ENCODE measurements around the gene CWC27.
A peak's percentile ranks its signal among the peaks of the same experiment; 100 is the strongest.

Gene CWC27

DNA sequence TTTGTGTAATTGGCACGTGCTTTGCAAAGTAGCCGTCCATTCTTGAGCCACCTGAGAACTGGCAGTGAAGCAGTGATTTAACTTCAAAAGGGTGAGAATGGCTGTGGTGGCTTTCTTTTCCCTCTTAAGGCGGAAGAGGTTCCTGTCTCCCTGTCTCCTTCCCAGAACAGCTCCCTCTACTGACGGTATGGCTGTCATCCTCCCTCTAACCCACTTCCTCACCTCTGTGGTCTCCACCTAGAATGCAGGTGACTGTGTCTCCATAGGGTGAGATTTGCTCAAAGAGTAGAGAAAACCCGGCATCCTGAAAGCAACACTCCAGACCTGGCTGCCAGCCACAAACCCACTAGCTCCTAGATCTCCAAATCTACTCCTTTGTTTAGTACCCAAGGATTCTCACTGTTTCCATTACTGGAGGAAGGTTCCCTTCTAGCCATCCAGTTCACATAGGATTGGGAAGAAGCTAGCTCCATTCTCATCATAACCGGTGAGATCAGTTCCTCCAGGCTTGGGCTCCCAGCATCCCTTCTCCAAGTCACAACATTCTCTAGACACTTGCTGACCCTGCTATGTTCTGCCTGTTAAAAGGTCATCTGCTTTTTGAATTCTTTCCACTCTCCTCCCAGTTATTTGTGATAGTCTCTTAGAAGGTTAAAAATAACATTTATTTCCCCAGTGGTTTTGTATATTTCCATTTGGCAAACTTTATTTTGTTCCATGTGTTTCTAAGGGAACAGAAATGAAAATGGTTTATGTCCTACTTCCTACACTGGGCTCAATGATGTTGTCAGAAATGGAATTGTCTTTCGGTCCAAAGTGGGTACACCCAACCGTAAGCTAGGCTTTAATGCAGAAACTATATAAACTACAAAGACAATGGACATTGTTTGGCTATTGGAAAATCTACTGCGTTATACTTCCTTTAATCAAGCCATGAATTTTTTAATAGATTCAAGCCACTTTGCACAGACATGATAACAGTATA, 269.4 kb downstream of the CWC27 start:
- no peak for DNase-seq (ENCODE audit: low read depth)

DNA sequence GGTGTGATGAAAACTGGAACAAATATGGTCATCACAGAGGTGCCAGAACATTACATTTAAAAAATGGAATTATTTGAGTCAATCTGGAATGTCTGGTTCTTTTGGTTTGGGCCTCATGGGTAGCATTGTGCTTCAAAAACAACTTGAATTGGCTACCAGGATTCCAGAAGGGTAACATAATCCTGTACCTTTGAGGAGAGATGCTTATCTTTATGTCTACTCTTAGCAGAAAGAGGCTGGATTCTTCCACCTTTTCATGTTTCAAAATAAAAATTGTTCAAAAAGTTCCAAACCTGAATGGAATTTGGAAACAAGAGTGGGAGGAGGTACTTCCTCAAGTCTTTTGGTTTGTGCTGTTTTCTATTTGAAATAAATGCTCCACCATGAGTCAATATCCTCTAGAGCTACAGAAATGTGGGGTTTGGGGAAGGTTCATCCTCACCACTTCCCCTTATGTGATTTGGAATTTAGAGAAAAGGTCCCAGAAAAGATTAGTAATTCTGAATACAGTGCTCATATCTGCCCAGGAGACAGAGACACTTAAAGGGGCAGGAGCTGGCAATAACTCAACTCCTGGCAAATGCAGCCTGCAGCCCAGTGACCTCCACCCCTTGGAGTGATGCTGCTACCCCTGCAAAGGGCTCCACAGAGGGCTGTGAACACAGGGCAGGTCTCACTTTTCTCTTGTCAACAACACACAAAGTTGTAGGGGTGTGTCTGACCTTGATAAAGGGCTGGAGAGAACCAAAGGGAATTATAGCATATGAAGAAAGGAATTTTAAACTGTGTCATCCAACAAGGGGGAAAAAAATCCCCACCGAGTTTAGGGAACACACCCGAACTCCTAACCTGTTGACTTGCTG, 272.8 kb downstream of the CWC27 start:
- DNase-seq (ENCODE audit: low read depth) = no peak

DNA sequence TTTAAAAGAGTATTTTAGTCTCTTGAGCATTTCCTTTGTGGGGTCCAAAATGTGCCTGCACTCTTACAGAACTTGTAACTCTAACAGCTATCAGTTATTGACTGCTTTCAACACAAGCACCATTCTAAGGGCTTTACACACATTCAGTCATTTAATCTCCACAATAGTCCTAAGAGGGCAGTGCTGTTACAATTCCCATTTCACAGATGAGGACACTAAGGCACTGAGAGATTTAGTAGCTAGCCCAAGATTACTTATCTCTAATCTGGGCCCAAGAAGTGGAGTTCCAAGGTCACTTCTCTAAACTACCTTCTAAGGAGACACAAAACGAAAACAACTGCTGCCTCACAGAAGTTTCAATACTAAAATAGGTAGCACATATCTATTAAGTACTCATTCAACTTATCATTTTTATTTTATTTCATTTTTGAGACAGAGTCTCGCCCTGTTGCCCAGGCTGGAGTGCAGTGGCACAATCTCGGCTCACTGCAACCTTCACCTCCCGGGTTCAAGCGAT, 275.2 kb downstream of the CWC27 start:
- no peak for DNase-seq (ENCODE audit: low read depth)

DNA sequence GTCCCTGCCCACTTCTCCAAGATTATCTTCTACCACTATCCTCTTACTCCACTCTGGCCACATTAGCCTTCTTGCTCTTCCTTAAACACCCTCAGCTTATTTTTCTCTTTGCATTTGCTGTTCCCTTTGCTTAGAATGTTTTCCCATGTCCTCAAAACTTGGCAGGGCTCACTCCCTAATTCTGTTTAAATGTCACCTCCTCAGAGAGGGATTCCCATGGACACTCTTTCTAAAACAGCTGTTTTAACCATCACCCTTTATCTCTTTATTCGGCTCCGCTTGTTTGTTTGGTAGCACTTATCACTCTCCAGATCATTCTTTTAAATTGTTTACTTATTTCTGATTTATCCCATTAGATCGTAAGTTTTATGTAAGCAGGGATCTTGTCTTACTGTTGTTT, 278.5 kb downstream of the CWC27 start:
- DNase-seq (ENCODE audit: low read depth) = no peak

DNA sequence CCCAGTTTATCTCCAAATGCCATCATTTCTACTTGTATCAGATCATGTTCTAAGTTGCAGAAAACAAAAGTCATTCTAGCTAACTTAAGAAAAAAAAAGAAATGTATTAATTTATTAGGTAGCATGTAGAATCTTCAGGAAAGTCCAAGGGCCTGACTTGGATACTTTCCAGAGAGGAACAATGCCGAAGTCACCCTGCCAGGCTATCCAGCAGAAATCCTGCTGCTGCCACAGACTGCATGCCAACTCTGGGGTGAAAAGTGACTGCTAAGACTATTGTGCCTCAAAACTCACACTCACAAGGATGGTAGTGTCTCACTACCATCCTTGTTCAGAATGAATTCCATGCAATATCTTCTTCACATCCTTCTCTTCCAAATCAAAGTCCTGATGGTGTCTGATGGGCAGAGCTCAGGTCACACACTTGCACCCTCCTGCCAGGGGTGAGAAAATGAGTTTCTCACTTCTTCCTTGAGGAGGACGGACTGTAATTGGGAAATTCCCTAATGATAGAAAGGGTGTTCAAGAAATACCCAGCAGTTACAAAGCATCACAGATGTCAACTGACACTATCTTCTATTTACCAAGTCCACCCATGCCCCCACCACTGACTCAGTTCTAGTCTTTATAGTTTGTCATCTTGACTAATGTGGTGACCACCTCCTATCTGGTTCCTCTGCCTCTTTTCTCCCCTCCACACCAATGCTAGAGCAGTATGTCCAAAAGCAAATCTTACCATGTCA, 279.4 kb downstream of the CWC27 start:
- DNase-seq (ENCODE audit: low read depth) = no peak

DNA sequence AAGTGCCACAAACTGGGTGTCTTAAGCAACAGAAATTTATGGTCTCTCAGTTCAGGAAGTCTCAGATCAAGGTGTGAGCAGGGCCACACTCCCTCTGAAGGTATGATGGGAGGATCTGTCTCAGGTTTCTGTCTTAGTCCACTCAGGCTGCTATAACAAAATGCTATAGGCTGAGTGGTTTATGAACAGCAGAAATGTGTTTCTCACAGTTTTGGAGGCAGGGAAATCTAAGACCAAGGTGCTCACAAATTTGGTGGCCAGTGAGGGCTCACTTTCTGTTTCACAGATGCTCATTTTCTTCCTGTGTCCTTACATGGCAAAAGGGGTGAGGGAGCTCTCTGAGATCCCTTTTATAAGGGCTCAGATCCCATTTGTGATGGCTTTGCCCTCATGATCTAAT, 281.4 kb downstream of the CWC27 start:
- DNase-seq (ENCODE audit: low read depth) = no peak

DNA sequence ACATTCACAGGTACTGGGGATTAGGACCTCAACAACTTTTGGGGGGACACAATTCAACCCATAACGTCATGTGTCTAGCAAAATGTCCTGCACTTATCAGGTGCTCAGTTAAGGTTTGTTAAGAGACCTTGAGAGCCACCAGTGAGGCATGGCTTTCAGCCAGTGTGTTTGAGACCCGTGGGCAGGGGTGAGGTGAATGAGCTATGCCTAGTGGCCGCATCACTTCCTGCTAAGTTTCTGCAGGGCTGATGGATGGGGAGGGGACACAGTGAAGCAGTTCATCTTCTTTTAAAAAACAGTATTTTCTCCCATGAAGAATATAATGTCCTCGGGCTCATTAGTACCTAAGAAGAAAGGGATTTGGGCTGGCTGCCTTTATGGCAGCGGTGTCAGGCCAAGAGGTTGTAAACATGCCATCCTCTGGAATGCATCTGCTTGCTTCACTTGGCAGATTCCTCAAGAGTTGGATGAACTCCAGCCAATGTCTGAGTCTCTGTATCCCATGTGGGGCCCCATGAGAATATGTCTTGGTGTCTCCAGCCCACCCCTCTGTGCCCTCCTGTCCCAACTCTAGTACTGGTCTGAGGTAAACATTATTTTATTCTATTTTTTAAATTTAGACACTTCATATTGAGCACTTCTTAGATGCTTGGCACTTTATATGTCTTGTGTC, 282.2 kb downstream of the CWC27 start:
- DNase-seq (ENCODE audit: low read depth) = peak; percentile 52

DNA sequence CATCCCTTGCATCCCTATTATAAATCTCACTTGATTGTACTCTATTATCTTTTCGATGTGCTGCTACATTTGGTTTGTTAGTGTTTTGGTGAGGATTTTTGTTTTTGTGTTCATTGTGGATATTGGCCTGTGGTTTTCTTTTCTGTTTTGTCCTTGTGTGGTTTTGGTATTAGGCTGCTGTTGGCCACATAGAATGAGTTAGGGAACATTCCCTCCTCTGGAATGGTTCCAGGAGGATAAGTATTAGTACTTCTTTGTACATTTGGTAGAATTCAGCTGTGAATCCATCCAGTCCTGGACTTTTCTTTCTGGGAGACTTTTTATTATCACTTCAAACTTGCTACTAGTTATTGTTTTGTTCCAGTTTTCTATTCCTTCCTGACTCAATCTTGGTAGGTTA, 287.2 kb downstream of the CWC27 start:
- DNase-seq (ENCODE audit: low read depth) = no peak

DNA sequence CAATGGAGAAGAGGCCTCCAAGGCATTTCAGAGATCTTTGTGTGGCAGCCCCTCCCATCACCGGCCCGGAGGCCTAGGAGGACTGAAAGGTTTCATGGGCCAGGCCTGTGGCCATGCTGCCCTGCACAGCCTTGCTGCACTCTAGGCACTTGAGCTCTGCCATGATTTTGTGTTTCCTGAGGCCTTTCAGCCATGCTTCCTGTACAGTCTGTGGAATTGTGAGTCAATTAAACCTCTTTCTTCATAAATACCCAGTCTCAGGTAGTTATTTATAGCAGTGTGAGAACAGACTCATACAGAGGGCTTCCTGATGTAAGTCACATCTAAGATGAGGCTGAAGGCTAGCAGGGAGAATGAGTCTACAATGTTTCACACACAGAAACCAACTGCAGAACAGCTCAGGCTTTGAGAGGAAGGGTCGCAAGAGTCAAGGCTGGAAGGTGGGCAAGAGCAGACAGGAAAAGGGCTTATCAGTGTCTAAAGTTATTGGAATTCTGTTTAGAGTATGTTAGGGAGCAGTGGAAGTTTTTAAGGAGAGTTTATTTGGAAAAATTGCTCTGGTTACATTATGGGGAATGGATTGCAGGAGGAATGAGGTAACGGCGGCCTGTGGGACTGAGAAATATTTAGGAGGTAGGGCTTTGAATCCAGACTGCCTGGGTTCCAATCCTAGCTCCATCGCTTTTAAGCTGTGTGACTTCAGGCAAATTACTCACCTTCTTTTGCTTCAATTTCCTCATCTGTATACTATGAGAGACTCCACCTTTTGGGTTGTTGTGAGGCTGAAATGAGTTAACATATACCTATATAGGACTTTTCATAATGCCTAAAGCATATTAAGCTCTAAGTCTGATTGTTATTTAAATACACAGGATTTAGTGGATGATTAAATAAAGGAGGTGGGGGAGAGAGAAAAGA, 291.2 kb downstream of the CWC27 start:
- no peak for DNase-seq (ENCODE audit: low read depth)

DNA sequence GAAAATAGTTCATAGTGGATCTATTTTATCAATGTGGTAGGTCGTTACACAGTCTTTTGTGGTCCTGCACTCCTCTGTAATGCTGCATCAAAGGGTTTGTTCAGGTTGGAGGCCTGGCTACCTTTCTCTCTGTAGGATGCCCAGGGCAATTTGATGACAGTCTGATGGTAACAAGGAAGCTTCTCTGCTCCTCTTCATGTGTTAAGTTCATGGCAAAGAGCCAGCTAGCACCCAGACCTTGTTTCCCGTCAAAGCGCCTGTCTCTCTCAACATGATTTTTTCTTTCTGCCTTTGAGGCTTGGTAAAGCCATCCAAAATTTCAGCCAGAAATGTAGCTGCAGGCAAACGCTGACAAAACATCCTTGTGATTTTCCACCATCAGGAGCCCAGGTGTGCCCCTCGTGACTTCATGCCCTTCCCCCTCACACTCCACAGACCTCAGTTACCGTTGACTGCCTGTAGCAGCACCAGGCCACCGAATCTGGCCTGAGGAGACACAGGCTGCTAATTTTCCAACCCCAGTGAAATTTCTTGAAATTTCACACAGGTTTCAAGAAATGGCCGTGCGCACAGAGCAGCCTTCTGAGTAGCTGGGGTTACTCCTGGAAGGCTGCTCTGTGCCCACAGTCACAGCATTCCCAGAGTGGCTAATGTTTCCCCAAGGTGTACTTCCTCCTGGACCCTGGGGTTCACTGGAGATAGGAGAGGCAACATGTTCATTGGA, 292.7 kb downstream of the CWC27 start:
- DNase-seq (ENCODE audit: low read depth) = no peak

DNA sequence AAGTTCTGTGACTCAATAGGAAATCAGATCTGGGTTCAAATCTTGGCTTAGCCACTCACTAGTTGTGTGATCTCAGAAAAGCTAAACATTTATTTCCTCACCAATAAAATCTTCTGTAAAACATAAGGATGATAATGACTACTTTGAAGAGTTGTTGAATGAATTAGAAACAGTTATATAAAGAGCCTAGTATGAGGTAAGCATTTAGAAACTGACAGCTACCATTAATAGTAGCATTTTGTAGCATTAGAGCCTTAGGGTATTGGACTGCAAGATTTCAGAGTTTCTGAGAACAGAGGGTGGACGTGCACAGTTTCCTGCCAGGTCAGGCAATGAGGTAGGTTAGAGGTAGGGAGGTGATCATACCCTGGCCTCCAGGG, 293.2 kb downstream of the CWC27 start:
- DNase-seq (ENCODE audit: low read depth) = no peak

DNA sequence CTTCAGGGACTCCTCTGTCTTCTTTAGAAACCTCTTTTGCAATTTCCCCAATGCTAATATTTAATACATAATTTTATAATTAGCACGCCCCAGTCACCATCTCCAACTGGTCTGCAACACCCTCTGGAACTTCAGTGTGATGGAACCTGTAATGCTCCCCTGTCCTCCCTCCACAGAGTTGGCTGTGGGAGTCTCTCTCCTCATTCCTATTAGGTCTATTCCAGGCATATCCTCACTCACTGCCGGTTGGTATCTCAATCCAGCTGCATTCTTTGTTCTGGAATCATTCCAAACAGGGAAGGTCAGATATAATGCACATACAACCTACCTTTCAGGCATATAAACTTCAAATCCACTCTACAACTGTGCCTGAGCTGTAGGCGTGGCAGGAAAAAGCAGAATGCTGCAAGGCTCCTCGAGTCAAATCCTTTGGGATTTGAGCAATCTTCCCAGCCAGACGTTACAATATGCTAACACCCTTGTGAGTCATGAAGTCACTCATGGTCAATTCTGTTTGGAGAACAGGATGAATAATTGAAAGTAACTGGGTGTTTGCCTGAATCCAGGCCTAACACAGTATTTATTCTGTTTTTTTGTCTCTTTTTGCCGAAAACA, 293.8 kb downstream of the CWC27 start:
- peak; percentile 95 for DNase-seq (ENCODE audit: low read depth)

DNA sequence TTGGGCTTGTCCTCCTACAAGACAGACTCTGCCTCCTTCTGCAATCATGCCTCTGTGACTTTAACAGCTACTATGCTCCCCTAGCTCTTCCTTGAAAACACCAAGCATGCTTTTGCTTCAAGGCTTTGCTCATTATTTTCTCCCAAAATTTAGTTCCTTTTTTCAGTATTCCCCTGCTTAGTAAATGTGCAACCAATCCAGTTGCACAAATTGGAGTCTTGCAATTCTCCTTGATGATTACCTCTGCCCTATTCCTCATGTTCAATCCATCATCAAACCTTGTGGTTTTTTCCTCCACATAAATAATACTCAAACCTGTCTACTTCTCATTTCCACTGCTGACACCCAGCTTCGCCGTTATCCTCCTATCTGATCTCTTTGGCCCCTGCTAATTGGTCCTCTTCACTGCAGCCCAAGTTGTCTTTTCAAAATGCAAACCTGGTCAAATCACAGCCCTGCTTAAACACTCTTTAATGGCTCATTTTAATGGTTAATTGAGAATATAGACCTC, 296.3 kb downstream of the CWC27 start:
- no peak for DNase-seq (ENCODE audit: low read depth)

DNA sequence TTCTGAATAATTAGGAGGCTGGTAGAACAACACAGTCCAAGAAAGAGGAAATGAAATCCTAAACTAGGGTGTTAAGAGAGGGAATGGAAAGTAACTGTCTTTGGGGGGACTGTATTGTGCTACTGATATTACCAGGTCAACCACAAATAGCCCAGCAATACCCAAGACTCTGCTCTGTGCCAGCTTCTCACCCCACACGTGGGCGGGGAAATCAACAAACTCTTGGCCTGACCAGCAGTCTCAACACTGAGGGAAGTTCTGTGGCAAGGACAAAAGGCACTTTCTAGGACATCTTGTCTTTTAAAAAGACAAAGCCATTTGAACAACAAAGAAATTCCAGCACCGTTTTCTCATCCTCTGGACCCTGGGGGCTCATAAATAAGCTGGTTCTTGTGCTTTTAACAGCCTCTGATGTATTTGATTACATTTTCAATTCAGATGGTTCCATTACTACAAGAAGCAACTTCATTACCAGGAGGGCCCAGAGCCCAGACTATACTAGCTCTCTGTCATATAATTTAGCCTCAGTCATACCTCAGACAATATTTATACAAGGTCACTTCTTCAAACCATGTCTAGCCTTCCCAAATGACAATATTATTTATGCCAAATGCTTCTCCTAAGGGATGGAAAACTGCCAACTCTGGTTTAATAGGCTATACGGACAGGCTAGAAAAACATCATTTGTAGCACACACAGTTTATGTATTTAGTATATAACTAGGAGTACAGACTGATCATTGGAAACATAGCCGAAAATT, 297.8 kb downstream of the CWC27 start:
- no peak for DNase-seq (ENCODE audit: low read depth)

DNA sequence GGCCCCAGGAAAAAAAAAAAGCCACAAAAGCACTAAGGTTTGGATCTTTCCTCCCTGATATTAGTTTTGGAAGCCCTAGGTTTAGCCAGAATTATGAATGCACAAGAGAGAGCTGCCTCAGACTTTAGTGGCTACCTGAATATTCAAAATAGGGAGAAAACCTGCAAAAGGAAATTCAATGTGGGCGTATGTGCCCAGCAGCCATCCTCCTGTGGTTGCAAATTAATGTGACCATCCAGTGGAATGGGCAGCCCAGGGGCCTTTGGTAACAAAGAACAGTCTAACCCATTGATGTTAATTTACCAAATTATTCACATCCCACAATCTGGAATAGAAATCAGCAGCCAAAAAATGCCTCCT, 298.4 kb downstream of the CWC27 start:
- DNase-seq (ENCODE audit: low read depth) = no peak

Data from fibroblast of gingiva (primary cell).